OCI-LY7 (cell line): ENCODE results near the gene PORCN.

ENCODE experiments used
- CTCF ChIP-seq: fragments of 200-600 bp; sonication (generic); conservative IDR thresholded peaks from 2 replicates; pipeline ENCODE4 v1.5.1; 2014; ENCODE audit warnings: mild to moderate bottlenecking, antibody characterized with exemption, low read length, moderate library complexity, mixed read lengths
- EZH2phosphoT487 ChIP-seq: fragments of 200-600 bp; sonication (generic); IDR thresholded peaks from 2 replicates; pipeline ENCODE4 v1.6.1; 2018; ENCODE audit warnings: low read depth, borderline replicate concordance, mild to moderate bottlenecking, mixed run types, antibody characterized with exemption, low read length, moderate library complexity, mixed read lengths

- TF ChIP-seq CTCF = no peak
- no peak for TF ChIP-seq EZH2phosphoT487
Measured at GRCh38 chrX:48520455-48520854, 11.7 kb downstream of the PORCN start.
